ENCODE results near the gene NDUFV2.
"Not testable (repeated sequence)": the region's sequence is repeated elsewhere in the genome, so short reads cannot be mapped to it uniquely, and the experiment has no call there.

Gene NDUFV2

GRCh38 chr18:9102508-9103375 lies at the start of gene NDUFV2:
Gene NDUFV2 (plus strand): TSS chr18:9102699. CDS start chr18:9102744, 45 bp downstream.
- peak; percentile 97 for DNase-seq

- no peak for DNase-seq
These were observed 48.7 kb upstream of the NDUFV2 start for GRCh38 chr18:9053814-9054213.

- no peak for DNase-seq
These were observed 47.3 kb upstream of the NDUFV2 start for GRCh38 chr18:9055185-9055584.

GRCh38 chr18:9055626-9056025 lies 46.9 kb upstream of the NDUFV2 start:
- DNase-seq, result no peak

DNA sequence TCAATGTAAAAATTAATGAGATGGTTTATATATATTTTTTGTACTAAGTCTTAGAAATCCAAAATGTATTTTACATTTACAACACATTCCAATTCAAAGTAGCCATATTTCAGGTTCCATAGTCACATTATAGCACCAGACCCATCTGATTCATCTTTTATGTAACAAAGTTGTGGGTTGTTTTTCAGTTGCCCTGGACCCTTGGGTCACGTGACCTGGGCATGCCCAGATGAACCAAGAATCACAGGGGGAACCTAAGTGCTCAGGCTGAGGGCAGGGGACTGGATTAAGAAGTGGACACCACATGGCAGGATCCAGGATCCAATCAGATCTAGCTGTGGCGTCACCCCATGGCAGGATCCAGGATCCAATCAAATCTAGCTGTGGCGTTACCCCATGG lies 44.9 kb upstream of the NDUFV2 start:
- no peak for DNase-seq

DNA sequence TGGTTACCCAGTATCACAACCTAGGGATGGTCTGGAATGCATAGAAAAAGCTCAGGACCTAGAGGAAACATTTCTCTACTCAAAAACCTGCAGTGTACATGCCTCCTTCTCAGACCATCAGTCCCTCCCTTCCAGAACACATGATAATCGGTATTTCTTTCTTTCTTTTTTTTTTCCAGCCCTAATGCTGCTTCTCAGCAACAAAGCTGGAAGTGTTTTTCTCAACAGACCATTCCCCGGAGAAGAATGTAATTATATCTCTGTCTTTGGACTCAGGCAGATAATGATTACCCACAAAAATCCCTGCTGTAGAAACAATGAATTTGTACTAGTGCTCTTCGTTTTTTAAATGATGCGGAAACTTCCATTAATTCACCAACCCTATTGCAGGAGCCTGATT lies 44.1 kb upstream of the NDUFV2 start:
- no peak for DNase-seq

DNA sequence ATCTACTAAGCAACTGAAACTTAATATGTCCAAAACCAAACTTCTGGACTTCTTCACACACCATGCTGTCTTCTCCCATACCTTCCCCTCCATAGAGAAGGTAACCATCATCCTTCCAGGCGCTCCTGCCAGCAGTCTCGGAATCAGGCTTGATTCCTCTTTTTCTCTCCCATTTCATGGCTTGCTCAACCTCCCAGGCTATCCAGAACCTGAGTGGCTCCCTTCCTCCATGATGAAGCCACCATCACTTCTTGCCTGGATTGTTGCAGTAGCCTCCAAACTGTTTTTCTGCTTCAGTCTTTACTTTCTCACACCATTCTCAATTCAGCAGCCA lies 40.1 kb upstream of the NDUFV2 start:
- no peak for DNase-seq

- DNase-seq, result no peak
These were observed 36.6 kb upstream of the NDUFV2 start for GRCh38 chr18:9065864-9066263.

DNA sequence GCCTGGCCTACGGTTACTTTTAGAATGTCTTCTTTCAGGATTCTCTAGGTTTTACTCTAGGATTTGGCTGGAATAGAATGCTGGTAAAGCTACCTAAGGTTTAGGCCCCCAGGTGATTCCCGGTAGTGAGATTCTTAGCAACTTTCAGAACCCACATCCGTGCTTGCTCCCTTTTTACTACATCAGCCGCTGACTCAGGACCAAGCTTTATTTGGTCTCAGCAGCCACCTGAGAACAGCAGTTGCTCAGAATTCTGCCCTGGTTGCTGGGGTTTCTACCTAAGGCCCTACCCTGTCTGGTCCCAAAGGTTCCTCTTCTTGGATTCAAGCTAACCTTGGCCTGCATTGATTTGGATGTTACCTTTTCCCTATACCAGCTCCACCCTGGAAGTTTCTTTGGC lies 36.1 kb upstream of the NDUFV2 start:
- DNase-seq, result no peak

- DNase-seq, result no peak
These were observed 35.6 kb upstream of the NDUFV2 start for GRCh38 chr18:9066817-9067306.

DNA sequence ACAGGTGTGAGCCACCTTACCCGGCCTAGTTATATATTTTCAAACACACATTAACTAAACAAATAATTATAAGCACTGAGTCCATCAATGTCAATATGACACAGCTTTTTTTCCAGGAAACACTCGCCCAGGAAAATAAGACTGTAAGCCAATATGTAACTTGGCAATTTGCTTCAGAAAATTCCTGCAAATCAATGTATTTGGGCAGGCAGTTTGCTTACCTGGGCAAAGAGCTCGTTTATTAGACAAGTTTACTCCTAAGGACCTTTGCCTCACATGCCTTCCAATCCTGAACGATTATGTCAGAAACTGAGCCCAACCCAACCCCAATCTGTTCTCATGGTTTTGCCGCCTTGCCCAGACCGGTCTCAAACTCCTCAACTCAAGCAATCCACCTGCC lies 34.7 kb upstream of the NDUFV2 start:
- DNase-seq, result no peak

DNA sequence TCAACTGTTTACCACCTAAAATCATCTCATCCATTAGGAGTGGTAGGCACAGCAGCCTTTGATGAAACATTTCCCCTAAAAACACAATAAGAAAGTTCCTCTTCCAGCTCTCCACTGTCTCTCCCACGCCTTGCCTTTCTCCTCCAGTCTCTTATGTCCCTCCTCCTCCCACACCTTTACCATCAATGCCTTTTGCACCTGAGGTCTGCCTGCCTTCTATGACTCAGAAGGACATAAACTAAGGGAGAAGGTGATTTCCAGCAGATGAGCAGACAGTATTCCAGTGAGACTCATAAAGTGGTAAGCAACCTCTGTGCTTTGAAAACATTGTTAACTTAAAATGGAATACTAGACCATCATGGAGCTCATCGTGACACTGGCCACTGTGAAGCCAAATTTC lies 34.2 kb upstream of the NDUFV2 start:
- no peak for DNase-seq

DNA sequence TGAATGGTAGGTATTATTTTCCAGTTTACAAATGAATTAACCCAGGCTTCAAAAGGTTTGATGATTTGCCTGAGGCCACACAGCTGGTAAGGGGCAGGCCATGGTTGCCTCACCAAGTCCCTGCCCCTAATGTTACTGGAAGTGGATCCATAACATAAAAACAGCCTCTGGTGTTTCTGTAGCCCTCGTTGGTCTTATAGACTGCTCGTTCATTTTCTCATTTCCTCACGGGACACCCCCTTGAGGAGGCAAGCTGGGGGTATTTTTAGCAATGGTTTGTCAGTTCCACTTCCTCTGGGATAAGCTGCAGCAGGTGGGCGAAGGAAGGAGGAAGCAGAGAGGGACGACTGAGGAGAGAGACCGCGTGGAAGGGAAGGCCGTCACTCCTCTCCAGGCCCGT lies 32.9 kb upstream of the NDUFV2 start:
- DNase-seq, result no peak

GRCh38 chr18:9070212-9070611 lies 32.3 kb upstream of the NDUFV2 start:
- no peak for DNase-seq

DNA sequence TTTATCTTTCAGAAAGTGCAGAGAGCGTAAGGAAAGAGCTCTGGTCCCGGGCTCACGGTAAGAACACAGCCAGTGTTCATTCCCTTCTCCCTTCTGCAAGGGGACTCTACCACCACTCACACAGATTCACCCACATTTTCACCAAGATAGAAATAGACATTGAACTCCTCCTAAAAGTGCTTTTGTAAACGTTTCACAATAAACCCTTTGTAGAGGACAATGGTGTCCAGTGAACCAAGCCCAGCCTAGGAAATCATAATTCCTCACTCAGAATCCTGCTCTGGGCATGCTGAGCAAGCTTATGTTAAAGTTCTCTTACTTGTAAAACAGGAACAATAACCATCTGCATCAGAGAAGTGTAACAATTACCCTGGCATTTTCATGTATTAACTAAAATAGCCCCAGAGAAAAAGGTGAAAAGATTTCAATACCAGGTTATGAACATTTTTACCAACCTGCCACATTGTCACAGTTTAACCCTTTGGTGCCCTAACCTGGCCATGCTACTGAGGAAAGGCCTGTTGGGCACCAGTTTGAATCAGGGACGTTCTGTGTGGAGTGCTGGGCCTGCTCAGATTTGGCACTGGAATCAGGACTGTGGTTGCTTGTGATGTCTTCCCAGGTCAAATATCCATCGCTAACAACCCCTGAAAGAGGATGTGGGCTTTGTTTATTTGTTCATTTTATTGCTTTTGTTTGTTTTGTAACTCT lies 22.5 kb upstream of the NDUFV2 start:
- DNase-seq, result no peak

GRCh38 chr18:9081940-9082339 lies 20.6 kb upstream of the NDUFV2 start:
- DNase-seq, result peak; percentile 51

DNA sequence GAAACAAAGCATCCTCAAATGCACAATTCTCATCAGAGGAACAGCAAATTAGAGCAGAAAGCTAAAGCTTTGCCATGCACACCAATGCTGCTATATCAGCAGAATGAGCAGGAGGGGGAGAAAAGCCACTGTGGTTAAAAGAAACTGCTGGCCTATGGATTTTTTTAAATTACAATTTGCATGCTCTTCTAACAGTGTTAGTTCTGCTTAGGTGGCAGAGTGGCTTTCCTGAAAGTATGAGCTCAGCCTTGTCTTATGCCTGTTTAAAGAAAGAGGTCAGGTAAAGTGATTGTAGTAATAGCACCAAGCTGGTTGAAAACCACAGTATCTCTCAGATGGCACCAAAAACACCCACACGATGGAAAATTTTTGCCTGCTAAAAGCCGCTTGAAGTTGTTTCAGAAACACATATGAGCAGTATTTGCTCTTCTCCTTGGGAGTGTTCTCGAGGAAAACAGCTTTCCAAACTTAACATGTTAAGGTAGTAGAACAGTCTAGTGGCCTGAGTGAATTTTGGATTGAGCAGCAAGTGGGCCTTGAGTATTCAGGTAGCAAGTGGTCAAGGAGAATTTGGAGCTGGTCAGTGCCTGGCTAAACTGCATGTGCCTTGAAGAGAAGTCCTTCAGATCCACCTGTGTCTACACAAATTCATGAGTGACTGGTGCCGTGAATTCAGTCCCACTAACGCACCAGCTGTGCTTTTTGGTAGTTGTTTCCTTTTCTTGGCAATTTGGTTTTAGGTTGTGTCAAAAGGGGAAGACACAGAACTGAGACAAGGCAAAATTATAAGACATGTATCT lies 19.6 kb upstream of the NDUFV2 start:
- DNase-seq, result peak; percentile 71

DNA sequence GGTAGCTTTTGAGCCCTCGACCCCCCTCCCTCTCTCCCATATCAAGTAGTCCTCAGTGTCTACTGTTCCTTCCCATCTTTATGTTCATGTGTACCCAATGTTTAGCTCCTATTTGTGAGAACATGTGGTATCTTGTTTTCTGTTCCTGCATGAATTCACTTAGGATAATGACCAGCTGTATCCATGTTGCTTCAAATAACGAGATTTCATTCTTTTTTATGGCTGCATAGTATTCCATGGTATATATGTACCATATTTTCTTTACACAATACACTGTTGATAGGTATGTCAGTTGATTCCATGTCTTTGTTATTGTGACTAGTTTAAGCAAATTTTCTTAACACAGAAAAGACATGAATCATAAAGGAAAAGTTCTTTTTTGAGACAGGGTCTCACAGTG lies 16.5 kb upstream of the NDUFV2 start:
- no peak for DNase-seq

DNA sequence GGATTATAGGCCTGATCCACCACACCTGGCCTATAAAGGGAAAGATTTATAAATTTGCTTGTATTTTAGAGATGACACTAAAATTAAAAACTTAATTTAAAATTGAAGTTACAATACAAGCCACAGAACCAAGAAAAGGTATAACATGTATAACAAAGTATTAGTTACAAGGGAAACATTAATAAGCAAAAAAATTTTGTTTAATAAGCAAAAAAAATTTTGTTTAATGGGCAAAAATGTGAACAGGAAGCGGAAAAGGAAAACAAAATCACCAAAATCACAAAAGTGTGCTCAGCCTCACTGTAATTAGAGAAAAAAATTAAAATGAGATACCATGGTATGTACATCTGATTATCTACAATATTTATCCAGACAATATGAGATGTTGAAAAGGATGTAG lies 15.9 kb upstream of the NDUFV2 start:
- no peak for DNase-seq

GRCh38 chr18:9087144-9087543 lies 15.4 kb upstream of the NDUFV2 start:
- no peak for DNase-seq

- DNase-seq, result no peak
These were observed 14.2 kb upstream of the NDUFV2 start for GRCh38 chr18:9088252-9088651.

- not testable (repeated sequence) for DNase-seq
These were observed 13.8 kb upstream of the NDUFV2 start for GRCh38 chr18:9088727-9089126.

GRCh38 chr18:9090578-9090977 lies 11.9 kb upstream of the NDUFV2 start:
- DNase-seq, result no peak
